Endothelial cell of umbilical vein (primary cell): ENCODE measurements around the gene UGT1A3.

Experiments
- EZH2 ChIP-seq: IDR thresholded peaks from 2 replicates; pipeline ENCODE4 v1.6.1; 2012; ENCODE audit warnings: borderline replicate concordance, low read depth, mild to moderate bottlenecking, moderate library complexity, low read length, inconsistent platforms; ENCODE audit not compliant: severe bottlenecking
- FOS ChIP-seq: IDR thresholded peaks from 2 replicates; pipeline ENCODE4 v1.6.1; 2011; ENCODE audit warnings: mild to moderate bottlenecking, low read length, moderate library complexity, borderline replicate concordance; ENCODE audit not compliant: insufficient read depth
- GATA2 ChIP-seq: IDR thresholded peaks from 2 replicates; pipeline ENCODE4 v1.7.0; 2011; ENCODE audit warnings: low read depth, mild to moderate bottlenecking, moderate library complexity, mixed read lengths, low read length; ENCODE audit not compliant: insufficient read length, insufficient read depth
- JUN ChIP-seq: IDR thresholded peaks from 2 replicates; pipeline ENCODE4 v1.6.1; 2011; ENCODE audit warnings: borderline replicate concordance, low read depth; ENCODE audit not compliant: insufficient read length, insufficient read depth
- MYC ChIP-seq: IDR thresholded peaks from one replicate; pipeline ENCODE4 v1.6.1; 2011; ENCODE audit warnings: mild to moderate bottlenecking, low read depth, low read length
- POLR2A ChIP-seq: IDR thresholded peaks from 2 replicates; pipeline ENCODE4 v1.6.1; 2012; ENCODE audit warnings: low read depth, mild to moderate bottlenecking, control low read depth, low read length
- POLR2AphosphoS5 ChIP-seq: IDR thresholded peaks from 2 replicates; pipeline ENCODE4 v1.6.1; 2012; ENCODE audit warnings: low read depth, mild to moderate bottlenecking, control low read depth, low read length, moderate library complexity; ENCODE audit not compliant: insufficient read depth
- TF ChIP-seq, protein P1 (sequence below), 2 donors: IDR thresholded peaks; 1 replicate in 1 of 2; 2 replicates in 1 of 2; pipeline ENCODE4 v1.5.1; 2011; ENCODE audit warnings: low read length in 2 of 2, mild to moderate bottlenecking in 2 of 2, moderate library complexity in 2 of 2, control low read depth in 1 of 2, inconsistent platforms in 1 of 2, low read depth in 1 of 2; ENCODE audit not compliant: insufficient read depth in 1 of 2; ENCODE audit errors: extremely low read depth in 1 of 2
- TF ChIP-seq, protein P2 (sequence below): IDR thresholded peaks from 2 replicates; pipeline ENCODE4 v1.6.1; 2011; ENCODE audit not compliant: insufficient read depth, insufficient read length

DNA sequence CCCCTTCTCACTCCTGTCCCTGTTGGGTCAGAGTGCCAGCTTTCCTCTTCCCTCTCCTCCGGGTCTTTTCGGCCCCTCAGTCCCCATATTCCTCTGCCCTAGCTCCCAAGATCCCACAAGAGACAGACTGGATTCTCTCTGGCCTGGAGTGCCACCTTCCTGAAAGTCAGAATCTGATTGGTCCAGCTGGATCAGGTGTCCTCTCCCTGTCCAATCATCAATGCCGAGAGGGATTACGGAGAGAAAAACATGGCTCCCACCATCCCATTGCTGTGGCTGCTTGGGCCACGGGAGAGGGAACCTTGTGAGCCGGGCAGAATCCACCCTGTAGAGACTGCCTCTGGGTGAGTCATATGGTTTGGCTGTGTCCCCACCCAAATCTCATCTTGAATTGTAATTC is 46.6 kb downstream of the UGT1A3 start:
- no peak for TF ChIP-seq POLR2A
- TF ChIP-seq, protein P1, sequence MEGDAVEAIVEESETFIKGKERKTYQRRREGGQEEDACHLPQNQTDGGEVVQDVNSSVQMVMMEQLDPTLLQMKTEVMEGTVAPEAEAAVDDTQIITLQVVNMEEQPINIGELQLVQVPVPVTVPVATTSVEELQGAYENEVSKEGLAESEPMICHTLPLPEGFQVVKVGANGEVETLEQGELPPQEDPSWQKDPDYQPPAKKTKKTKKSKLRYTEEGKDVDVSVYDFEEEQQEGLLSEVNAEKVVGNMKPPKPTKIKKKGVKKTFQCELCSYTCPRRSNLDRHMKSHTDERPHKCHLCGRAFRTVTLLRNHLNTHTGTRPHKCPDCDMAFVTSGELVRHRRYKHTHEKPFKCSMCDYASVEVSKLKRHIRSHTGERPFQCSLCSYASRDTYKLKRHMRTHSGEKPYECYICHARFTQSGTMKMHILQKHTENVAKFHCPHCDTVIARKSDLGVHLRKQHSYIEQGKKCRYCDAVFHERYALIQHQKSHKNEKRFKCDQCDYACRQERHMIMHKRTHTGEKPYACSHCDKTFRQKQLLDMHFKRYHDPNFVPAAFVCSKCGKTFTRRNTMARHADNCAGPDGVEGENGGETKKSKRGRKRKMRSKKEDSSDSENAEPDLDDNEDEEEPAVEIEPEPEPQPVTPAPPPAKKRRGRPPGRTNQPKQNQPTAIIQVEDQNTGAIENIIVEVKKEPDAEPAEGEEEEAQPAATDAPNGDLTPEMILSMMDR (IDR thresholded peaks at IDR 0.05; ENCODE audit: extremely low read depth in 1 of 2, insufficient read depth in 1 of 2, low read depth in 1 of 2, low read length in 2 of 2): no peak
- no peak for TF ChIP-seq EZH2
- TF ChIP-seq, protein P2, sequence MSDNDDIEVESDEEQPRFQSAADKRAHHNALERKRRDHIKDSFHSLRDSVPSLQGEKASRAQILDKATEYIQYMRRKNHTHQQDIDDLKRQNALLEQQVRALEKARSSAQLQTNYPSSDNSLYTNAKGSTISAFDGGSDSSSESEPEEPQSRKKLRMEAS: no peak
- no peak for TF ChIP-seq POLR2AphosphoS5
- no peak for TF ChIP-seq MYC
- TF ChIP-seq JUN: no peak
- no peak for TF ChIP-seq GATA2
- TF ChIP-seq FOS: no peak
